Osteoblast (primary cell): Measurements from ENCODE around the gene CARMIL1. TPM values are rescaled to one million over a fixed set of nuclear protein-coding genes. Genes with fewer than 3 reads are reported as not detected.

Source experiments
- DNase-seq: peaks from one replicate; pipeline ENCODE4 v3.0.0; 2011; ENCODE audit warnings: low spot score, mixed read lengths; ENCODE audit not compliant: insufficient read length; ENCODE audit errors: missing footprints
- H2AFZ ChIP-seq: 2 replicates; pipeline ENCODE4 v1.6.0; 2011; ENCODE audit warnings: mild to moderate bottlenecking, low read length
- H3K27ac ChIP-seq: 2 replicates; pipeline ENCODE4 v1.5.1; 2011; ENCODE audit warnings: mild to moderate bottlenecking, low read depth, low read length, moderate library complexity
- H3K27me3 ChIP-seq: 2 replicates; pipeline ENCODE4 v1.6.0; 2012; ENCODE audit warnings: mild to moderate bottlenecking, control low read depth, inconsistent platforms, low read length, moderate library complexity; ENCODE audit not compliant: insufficient read depth
- H3K36me3 ChIP-seq: 2 replicates; pipeline ENCODE4 v1.5.1; 2011; ENCODE audit warnings: mild to moderate bottlenecking, low read length, control low read depth, moderate library complexity; ENCODE audit not compliant: insufficient read depth
- H3K4me1 ChIP-seq: 2 replicates; pipeline ENCODE4 v1.5.1; 2011; ENCODE audit warnings: mild to moderate bottlenecking, low read length, control low read depth, moderate library complexity; ENCODE audit not compliant: insufficient read depth
- H3K4me2 ChIP-seq: 2 replicates; pipeline ENCODE4 v1.6.0; 2011; ENCODE audit warnings: mild to moderate bottlenecking, low read length; ENCODE audit not compliant: insufficient read depth
- H3K4me3 ChIP-seq: fragments of 200-600 bp; sonication (generic); 3 replicates; pipeline ENCODE4 v1.5.1; 2012; ENCODE audit warnings: mild to moderate bottlenecking, low read length, inconsistent platforms; ENCODE audit not compliant: insufficient read depth
- H3K79me2 ChIP-seq: 2 replicates; pipeline ENCODE4 v1.6.0; 2012; ENCODE audit warnings: mild to moderate bottlenecking, low read length, control low read depth, inconsistent platforms; ENCODE audit not compliant: insufficient read depth
- H3K9me3 ChIP-seq: 2 replicates; pipeline ENCODE4 v1.5.1; 2011; ENCODE audit warnings: low read depth, low read length, control low read depth
- H4K20me1 ChIP-seq: 2 replicates; pipeline ENCODE4 v1.6.0; 2012; ENCODE audit warnings: mild to moderate bottlenecking, low read length, control low read depth; ENCODE audit not compliant: insufficient read depth
- total RNA-seq: library from RNA; depleted of rRNA; stranded (reverse); fragments of >200 nt; gene quantifications from 2 replicates; pipeline ENCODE4 v1.2.3, GENCODE V29; 2012
- TF ChIP-seq, protein P1 (sequence below): IDR thresholded peaks from 2 replicates; pipeline ENCODE4 v1.5.1; 2011; ENCODE audit warnings: mild to moderate bottlenecking, low read depth, low read length, moderate library complexity; ENCODE audit errors: extremely low read depth

Gene CARMIL1
- total RNA-seq, 1 donor = 25.7 TPM

DNA sequence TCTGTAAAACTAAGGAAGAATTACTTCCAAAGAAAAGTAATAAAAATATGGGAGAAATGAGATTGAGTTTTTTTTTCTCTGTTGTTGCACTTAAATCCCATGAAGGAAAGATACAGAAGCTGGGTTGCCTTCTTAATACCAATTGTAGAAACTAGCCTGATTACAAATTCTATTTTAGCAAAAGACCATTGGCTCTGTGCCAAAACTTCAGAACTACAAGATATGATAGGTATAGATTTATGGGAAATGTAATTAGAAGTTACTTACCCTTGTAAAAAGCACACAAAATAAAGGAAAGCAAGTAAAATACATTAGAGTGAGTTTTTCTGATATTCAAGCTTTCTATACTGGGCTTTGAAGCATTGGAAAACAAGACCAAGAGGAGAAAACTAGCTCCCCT, 299.4 kb downstream of the CARMIL1 start:
- TF ChIP-seq, protein P1, sequence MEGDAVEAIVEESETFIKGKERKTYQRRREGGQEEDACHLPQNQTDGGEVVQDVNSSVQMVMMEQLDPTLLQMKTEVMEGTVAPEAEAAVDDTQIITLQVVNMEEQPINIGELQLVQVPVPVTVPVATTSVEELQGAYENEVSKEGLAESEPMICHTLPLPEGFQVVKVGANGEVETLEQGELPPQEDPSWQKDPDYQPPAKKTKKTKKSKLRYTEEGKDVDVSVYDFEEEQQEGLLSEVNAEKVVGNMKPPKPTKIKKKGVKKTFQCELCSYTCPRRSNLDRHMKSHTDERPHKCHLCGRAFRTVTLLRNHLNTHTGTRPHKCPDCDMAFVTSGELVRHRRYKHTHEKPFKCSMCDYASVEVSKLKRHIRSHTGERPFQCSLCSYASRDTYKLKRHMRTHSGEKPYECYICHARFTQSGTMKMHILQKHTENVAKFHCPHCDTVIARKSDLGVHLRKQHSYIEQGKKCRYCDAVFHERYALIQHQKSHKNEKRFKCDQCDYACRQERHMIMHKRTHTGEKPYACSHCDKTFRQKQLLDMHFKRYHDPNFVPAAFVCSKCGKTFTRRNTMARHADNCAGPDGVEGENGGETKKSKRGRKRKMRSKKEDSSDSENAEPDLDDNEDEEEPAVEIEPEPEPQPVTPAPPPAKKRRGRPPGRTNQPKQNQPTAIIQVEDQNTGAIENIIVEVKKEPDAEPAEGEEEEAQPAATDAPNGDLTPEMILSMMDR = no peak
- no peaks in the 10 kb centered on the region for H3K9me3 ChIP-seq
- no peak for DNase-seq
- H3K27ac ChIP-seq = no peak overlapping the region
- no peaks in the 10 kb centered on the region for H3K36me3 ChIP-seq
- H3K27me3 ChIP-seq = no peaks in the 10 kb centered on the region
- H2AFZ ChIP-seq = no peak overlapping the region
- H3K79me2 ChIP-seq = no peaks in the 10 kb centered on the region
- no peak overlapping the region for H3K4me3 ChIP-seq
- H3K4me2 ChIP-seq = no peak overlapping the region
- H4K20me1 ChIP-seq = no peaks in the 10 kb centered on the region
- no peaks in the 10 kb centered on the region for H3K4me1 ChIP-seq

GRCh38 chr6:25579391-25579883, 300.3 kb downstream of the CARMIL1 start:
- Histone ChIP-seq H3K4me1 (no peaks in the 10 kb centered on the region), H3K4me3 (no peak overlapping the region), H3K36me3 (no peaks in the 10 kb centered on the region), H3K27ac (no peak overlapping the region), H4K20me1 (no peaks in the 10 kb centered on the region), H3K4me2 (no peak overlapping the region), H3K27me3 (no peaks in the 10 kb centered on the region), H3K79me2 (no peaks in the 10 kb centered on the region), H2AFZ (no peak overlapping the region), H3K9me3 (no peaks in the 10 kb centered on the region)
- DNase-seq = no peak
- TF ChIP-seq, protein P1 = no peak

DNA sequence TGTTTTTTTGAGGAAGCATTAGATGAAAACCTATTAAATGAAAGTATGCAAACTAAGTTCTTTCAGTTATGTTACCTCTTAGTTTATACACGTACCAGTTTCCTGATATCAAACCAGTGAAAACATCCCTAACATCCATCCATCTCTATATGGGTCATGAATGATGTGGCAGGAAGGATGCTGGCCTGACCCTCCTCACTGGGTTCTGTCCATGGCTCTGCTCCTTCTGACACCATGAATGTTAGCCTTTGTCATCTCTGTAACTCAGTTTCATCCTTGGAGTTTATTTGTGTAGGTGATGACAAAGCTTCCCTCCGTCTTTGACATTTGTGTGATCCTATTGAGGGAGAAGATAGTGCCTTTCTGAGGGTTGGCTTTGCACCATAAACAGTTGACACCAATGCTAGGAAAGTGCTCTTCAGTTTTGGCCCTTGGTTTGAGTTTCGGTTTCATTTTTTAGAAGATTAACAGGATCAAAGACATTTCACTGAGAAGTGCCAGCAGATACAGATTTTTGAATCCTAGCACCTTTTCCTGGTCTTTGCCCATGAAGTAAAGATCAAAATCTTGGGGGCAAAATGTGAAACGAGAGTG, 300.8 kb downstream of the CARMIL1 start:
- Histone ChIP-seq H2AFZ (no peak overlapping the region), H3K4me1 (no peaks in the 10 kb centered on the region), H3K79me2 (no peaks in the 10 kb centered on the region), H3K27me3 (no peaks in the 10 kb centered on the region), H4K20me1 (no peaks in the 10 kb centered on the region), H3K27ac (no peak overlapping the region), H3K4me2 (no peak overlapping the region), H3K36me3 (no peaks in the 10 kb centered on the region), H3K9me3 (no peaks in the 10 kb centered on the region), H3K4me3 (no peak overlapping the region)
- TF ChIP-seq, protein P1 = no peak
- no peak for DNase-seq

GRCh38 chr6:25582101-25582500, 302.9 kb downstream of the CARMIL1 start:
- Histone ChIP-seq H3K4me3 (no peak overlapping the region), H2AFZ (no peak overlapping the region), H3K27ac (no peak overlapping the region), H3K27me3 (no peaks in the 10 kb centered on the region), H3K4me1 (no peaks in the 10 kb centered on the region), H3K36me3 (no peaks in the 10 kb centered on the region), H3K4me2 (no peak overlapping the region), H3K9me3 (no peaks in the 10 kb centered on the region), H3K79me2 (no peaks in the 10 kb centered on the region), H4K20me1 (no peaks in the 10 kb centered on the region)
- TF ChIP-seq, protein P1 = no peak
- DNase-seq = no peak
